ENCODE data around the gene SPTSSB.

GRCh38 chr3:161405836-161406235 is 34.5 kb upstream of the SPTSSB start:
- TF ChIP-seq TAF1 (IDR thresholded peaks at IDR 0.05; ENCODE audit: borderline replicate concordance, low read depth, low read length): no peak
- no peak for TF ChIP-seq POLR2A (IDR thresholded peaks at IDR 0.05; ENCODE audit: low read depth, low read length)
